Measurements from ENCODE around the gene TRIM63.

TRIM63 gene

GRCh38 chr1:26019641-26020315, 47.7 kb downstream of the TRIM63 start:
- no peak for DNase-seq (ENCODE audit: extremely low read depth, low read depth)
- TF ChIP-seq, protein P1, sequence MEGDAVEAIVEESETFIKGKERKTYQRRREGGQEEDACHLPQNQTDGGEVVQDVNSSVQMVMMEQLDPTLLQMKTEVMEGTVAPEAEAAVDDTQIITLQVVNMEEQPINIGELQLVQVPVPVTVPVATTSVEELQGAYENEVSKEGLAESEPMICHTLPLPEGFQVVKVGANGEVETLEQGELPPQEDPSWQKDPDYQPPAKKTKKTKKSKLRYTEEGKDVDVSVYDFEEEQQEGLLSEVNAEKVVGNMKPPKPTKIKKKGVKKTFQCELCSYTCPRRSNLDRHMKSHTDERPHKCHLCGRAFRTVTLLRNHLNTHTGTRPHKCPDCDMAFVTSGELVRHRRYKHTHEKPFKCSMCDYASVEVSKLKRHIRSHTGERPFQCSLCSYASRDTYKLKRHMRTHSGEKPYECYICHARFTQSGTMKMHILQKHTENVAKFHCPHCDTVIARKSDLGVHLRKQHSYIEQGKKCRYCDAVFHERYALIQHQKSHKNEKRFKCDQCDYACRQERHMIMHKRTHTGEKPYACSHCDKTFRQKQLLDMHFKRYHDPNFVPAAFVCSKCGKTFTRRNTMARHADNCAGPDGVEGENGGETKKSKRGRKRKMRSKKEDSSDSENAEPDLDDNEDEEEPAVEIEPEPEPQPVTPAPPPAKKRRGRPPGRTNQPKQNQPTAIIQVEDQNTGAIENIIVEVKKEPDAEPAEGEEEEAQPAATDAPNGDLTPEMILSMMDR (IDR thresholded peaks at IDR 0.05; ENCODE audit: low read depth, low read length, missing control alignments), result no peak
- H3K4me3 ChIP-seq (replicated peaks; ENCODE audit: low read depth, low read length), result no peak overlapping the region

DNA sequence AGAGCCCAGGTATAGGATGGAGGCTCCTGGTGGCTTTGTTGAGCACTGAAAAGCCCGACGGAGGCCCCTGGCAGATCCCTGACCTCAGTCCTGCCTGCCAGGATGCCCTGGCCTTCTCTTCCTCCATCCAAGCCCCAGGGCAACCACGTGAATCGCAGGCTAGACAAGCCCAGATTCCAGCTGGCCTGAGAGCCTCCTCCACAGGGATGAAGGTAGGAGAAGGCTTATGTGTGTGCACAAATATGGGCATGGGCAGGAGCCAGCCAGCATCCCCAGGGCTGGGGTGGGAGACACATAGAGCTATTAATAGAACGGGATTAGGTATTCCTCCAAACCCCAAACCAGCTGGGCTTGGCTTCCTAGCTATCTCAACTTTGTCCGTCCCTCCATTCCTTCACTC, 49.8 kb downstream of the TRIM63 start:
- TF ChIP-seq, protein P1 (IDR thresholded peaks at IDR 0.05; ENCODE audit: low read depth, low read length, missing control alignments), result no peak
- no peak overlapping the region for H3K4me3 ChIP-seq (replicated peaks; ENCODE audit: low read depth, low read length)
- DNase-seq (ENCODE audit: extremely low read depth, low read depth), result no peak

DNA sequence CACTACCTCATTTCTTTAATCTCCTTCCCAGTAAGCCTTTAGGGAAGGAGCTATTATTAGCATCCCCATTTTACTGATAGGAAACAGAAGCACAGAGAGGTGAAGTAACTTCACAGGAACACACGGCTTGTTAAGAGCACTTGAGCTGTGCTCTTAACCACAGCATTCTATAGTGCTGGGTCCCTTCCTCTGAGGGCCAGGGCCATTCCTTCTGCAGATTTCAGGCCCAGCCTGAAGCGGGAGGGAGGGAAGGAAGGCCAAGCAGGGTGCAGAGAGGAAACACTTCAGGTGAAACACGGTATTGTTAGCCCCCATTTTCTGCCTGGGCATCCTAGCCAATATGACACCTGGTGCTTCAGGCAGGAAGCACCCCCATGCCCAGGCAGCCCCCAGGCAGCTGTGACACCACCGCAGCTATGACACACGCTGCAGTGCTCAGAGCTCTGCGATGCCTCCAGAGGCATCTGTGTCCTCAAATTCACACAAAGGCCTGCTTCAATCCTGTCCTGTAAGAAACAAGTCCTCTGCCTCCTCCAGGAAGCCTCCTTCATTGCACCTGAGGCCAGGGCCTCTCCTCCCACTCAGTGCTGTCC, 50.4 kb downstream of the TRIM63 start:
- H3K4me3 ChIP-seq (replicated peaks; ENCODE audit: low read depth, low read length), result no peak overlapping the region
- TF ChIP-seq, protein P1 (IDR thresholded peaks at IDR 0.05; ENCODE audit: low read depth, low read length, missing control alignments), result no peak
- DNase-seq (ENCODE audit: extremely low read depth, low read depth), result no peak

GRCh38 chr1:26016258-26016952, 51.0 kb downstream of the TRIM63 start:
- TF ChIP-seq, protein P1 (IDR thresholded peaks at IDR 0.05; ENCODE audit: low read depth, low read length, missing control alignments), result no peak
- no peak for DNase-seq (ENCODE audit: extremely low read depth, low read depth)
- no peak overlapping the region for H3K4me3 ChIP-seq (replicated peaks; ENCODE audit: low read depth, low read length)

DNA sequence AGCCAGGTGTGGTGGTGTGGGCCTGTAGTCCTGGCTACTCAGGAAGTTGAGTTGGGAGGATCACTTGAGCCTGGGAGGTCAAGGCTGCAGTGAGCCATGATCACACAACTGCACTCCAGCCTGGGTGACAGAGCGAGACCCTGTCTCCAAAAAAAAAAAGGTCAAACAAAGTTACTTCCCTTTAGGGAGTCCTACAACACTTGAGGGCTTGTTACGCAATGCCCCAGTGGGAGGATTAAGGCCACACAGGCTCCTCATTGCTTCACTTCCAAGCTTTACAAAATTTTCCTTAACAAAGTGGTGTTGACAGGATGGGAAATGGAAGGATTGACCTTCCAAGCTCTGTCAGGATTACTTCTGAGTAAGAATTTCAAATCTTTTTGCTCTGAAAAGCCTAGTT, 52.1 kb downstream of the TRIM63 start:
- TF ChIP-seq, protein P1 (IDR thresholded peaks at IDR 0.05; ENCODE audit: low read depth, low read length, missing control alignments), result no peak
- no peak overlapping the region for H3K4me3 ChIP-seq (replicated peaks; ENCODE audit: low read depth, low read length)
- no peak for DNase-seq (ENCODE audit: extremely low read depth, low read depth)

DNA sequence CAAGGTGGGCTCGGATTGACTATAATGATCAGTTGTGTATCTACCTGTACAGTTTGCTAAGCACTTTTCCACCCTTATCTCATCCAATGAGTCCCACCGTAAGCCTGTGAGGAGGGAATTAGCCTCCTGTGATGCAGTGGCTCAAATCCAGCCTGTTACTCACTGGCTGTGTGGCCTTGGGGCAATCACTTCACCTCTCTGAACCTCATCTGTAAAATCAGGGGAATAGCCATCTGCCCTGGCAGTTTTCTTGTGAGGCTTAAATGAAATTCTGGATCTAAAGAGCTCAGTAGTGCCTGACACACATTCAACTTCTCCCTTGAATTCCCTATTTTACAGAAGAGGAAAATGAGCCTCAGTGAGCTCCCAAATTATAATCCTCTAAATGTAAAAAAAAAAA, 53.3 kb downstream of the TRIM63 start:
- no peak overlapping the region for H3K4me3 ChIP-seq (replicated peaks; ENCODE audit: low read depth, low read length)
- no peak for DNase-seq (ENCODE audit: extremely low read depth, low read depth)
- TF ChIP-seq, protein P1 (IDR thresholded peaks at IDR 0.05; ENCODE audit: low read depth, low read length, missing control alignments), result no peak

Measured in HFF-Myc (cell line).